Cardiac muscle cell (in vitro differentiated cells and primary cell): ENCODE data around the gene SEMA4D. TPM values are rescaled to one million over a fixed set of nuclear protein-coding genes. Genes with fewer than 3 reads are reported as not detected.

ENCODE experiments used
- DNase-seq, 2 donors: peaks; one replicate each; pipeline versions ENCODE4 v3.0.0 to v3.0.0-alpha.2; 2010 to 2017; ENCODE audit warnings: low read depth in 1 of 2, low spot score in 1 of 2
- H3K27ac ChIP-seq: fragments of 200-600 bp; sonication (generic); 2 replicates; pipeline ENCODE4 v1.5.1; 2016
- H3K27me3 ChIP-seq: fragments of 200-600 bp; sonication (generic); 2 replicates; pipeline ENCODE4 v1.6.0; 2016; ENCODE audit warnings: control low read depth
- H3K36me3 ChIP-seq: fragments of 200-600 bp; sonication (generic); 2 replicates; pipeline ENCODE4 v1.5.1; 2016; ENCODE audit warnings: control low read depth
- H3K4me1 ChIP-seq: fragments of 200-600 bp; sonication (generic); 2 replicates; pipeline ENCODE4 v1.8.1; 2017; ENCODE audit warnings: low read depth, mild to moderate bottlenecking, mixed run types
- H3K4me3 ChIP-seq: fragments of 200-600 bp; sonication (generic); 2 replicates; pipeline ENCODE4 v1.5.1; 2016; ENCODE audit warnings: mild to moderate bottlenecking
- H3K9me3 ChIP-seq: fragments of 200-600 bp; sonication (generic); 2 replicates; pipeline ENCODE4 v1.5.1; 2017; ENCODE audit warnings: low read depth, mild to moderate bottlenecking, control low read depth
- polyA plus RNA-seq: library from polyadenylated mRNA; unstranded; fragments of >200 nt; fragmentation: Nextera tagmentation; extraction: Ambion mirVana; gene quantifications from 2 replicates; pipeline ENCODE4 v1.2.1, GENCODE V29; 2016
- total RNA-seq: library from RNA; depleted of rRNA; stranded (reverse); fragments of >200 nt; gene quantifications from 2 replicates; pipeline ENCODE4 v1.2.3, GENCODE V29; 2016
- TF ChIP-seq, protein P1 (sequence below): IDR thresholded peaks from 2 replicates; pipeline ENCODE4 v1.5.1; 2012; ENCODE audit warnings: low read depth, mild to moderate bottlenecking, low read length

Gene SEMA4D
- total and polyA plus RNA-seq, 2 experiments from 2014 or later, result 16.5 to 34.2 TPM

DNA sequence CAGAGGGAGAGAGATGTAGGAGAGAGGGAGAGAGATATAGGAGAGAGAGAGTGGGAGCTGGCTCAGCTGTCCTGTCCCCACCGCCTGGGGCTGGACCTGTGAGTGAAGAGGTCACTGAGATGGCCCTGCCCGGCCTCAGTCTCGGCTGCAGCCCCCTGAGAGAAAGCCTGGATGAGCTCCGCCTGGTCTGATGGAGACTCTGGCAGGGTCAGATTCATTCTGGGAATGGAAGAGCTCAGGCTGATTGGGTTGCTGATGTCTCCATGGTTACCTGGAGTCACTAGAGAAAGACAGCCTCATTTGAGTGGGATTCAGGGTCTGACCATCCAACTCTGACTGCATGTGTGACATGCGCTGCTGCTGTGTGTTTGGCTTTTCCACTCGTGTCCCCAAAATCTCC is 27.1 kb upstream of the SEMA4D start:
- Histone ChIP-seq H3K9me3 (no peaks in the 10 kb centered on the region), H3K27me3 (no peaks in the 10 kb centered on the region), H3K4me3 (no peak overlapping the region), H3K36me3 (no peaks in the 10 kb centered on the region), H3K27ac (no peak overlapping the region), H3K4me1 (no peaks in the 10 kb centered on the region)
- DNase-seq, result no peak
- TF ChIP-seq, protein P1, sequence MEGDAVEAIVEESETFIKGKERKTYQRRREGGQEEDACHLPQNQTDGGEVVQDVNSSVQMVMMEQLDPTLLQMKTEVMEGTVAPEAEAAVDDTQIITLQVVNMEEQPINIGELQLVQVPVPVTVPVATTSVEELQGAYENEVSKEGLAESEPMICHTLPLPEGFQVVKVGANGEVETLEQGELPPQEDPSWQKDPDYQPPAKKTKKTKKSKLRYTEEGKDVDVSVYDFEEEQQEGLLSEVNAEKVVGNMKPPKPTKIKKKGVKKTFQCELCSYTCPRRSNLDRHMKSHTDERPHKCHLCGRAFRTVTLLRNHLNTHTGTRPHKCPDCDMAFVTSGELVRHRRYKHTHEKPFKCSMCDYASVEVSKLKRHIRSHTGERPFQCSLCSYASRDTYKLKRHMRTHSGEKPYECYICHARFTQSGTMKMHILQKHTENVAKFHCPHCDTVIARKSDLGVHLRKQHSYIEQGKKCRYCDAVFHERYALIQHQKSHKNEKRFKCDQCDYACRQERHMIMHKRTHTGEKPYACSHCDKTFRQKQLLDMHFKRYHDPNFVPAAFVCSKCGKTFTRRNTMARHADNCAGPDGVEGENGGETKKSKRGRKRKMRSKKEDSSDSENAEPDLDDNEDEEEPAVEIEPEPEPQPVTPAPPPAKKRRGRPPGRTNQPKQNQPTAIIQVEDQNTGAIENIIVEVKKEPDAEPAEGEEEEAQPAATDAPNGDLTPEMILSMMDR, result no peak

DNA sequence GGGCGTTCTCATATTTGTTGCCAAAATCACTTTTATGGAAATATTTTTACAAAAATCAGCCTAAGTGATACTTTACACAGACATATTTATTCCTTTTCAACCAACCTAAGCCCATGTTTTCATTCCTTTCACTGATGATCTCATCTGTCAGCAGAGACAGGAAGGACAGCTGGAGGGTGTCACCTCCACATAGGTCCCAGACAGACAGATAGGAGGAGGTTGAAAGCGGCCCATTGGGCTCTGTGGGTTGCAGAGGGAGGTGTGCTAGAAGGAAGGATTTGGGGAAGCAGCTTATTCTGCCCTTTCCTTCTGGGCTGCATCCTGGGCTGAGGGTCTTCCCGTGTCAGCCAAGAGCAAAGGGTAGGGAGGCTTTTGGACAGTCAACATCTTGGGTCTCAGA is 26.0 kb upstream of the SEMA4D start:
- Histone ChIP-seq H3K36me3 (no peaks in the 10 kb centered on the region), H3K27me3 (no peaks in the 10 kb centered on the region), H3K27ac (no peak overlapping the region), H3K4me1 (no peaks in the 10 kb centered on the region), H3K9me3 (no peaks in the 10 kb centered on the region), H3K4me3 (no peak overlapping the region)
- TF ChIP-seq, protein P1, result no peak
- no peak for DNase-seq

DNA sequence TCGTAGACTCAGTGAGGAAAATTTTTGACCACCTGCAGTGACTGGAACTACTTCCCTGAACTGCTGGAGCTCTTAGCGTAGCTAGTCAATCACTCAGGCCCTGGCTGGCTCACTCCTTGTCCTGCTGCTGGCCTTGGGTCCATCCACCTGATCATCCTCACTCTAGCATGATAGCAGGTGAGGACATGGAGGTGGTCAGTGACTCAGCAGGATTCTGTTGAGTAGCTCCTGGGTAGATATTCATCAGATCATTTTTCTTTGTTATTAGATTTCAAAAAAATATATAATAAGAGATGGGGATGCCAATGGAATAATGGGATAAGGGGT is 25.0 kb upstream of the SEMA4D start:
- Histone ChIP-seq H3K27ac (no peak overlapping the region), H3K9me3 (no peaks in the 10 kb centered on the region), H3K36me3 (no peaks in the 10 kb centered on the region), H3K27me3 (no peaks in the 10 kb centered on the region), H3K4me1 (no peaks in the 10 kb centered on the region), H3K4me3 (no peak overlapping the region)
- DNase-seq, result no peak
- TF ChIP-seq, protein P1, result no peak

DNA sequence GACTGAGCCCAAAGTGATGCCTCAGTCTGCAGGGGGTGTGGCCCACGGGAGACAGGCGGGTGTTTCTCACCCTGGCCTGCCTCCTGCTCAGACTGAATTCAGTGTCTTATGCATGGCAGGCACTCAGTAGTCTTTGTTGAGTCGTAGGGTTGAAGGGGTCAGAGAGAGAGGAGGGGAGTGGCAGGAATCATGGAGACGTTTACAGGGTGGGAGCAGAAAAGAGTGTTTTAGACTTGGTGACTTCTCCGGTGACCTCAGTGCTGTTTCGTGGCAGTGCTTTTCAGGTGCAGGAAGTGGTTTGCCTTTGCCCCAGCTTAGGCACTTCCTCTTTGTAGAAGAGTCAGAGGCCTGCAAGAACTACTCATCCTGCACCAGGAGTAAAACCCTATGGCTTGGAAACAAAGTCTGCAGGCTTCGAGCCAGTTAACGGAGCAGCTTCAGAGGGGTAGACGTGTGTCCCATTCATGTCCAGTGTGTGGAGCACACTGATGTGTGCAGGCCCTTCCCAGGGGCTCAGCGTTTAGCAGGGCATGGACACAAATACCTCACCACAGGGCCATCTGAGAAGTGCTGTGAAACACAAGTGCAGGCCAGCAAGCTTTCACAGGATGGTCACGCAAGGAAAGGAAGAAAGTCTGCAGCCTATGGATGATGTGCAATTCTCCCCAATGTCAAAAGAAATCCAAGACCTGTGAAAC is 24.5 kb upstream of the SEMA4D start:
- Histone ChIP-seq H3K27me3 (no peaks in the 10 kb centered on the region), H3K4me3 (no peak overlapping the region), H3K9me3 (no peaks in the 10 kb centered on the region), H3K27ac (no peak overlapping the region), H3K36me3 (no peaks in the 10 kb centered on the region), H3K4me1 (no peaks in the 10 kb centered on the region)
- DNase-seq, result no peak
- TF ChIP-seq, protein P1, result no peak

DNA sequence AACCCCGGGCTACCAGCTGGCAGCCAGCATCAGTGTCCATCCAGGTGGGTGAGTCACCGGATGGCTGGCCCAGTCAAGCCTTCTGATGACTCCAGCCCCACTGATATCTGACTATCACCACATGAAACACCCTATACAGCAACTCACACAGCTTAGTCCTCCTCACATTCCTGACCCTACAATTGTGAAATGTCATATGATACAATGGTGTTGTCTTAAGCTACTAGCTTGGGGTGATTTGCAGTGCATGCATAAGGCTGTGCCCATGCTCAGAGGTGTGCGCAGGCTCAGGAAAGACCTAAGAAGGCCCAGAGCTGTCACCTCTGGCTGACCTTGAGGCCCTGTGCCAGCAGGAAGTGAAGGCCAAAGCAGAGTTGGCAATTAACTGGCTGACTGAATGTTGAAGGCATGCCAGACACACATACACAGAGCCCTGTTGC is 21.5 kb upstream of the SEMA4D start:
- Histone ChIP-seq H3K4me1 (no peaks in the 10 kb centered on the region), H3K27me3 (no peaks in the 10 kb centered on the region), H3K4me3 (no peak overlapping the region), H3K36me3 (no peaks in the 10 kb centered on the region), H3K27ac (no peak overlapping the region), H3K9me3 (no peaks in the 10 kb centered on the region)
- peak in 1 of 2 donors; percentile 48 for DNase-seq
- TF ChIP-seq, protein P1, result no peak
